A549 (cell line): ENCODE results near the gene NADK2. TPM values are rescaled to one million over a fixed set of nuclear protein-coding genes. Genes with fewer than 3 reads are reported as not detected.
A peak's percentile ranks its signal among the peaks of the same experiment; 100 is the strongest.

Experiments used
- ATAC-seq, 2 experiments: fragments of 200-7000 bp in 1 of 2; fragments of >200 bp in 1 of 2; cut with Nextera tagmentation in 1 of 2; cut with Tn5 transposase in 1 of 2; 3 replicates each; pipeline versions ENCODE4 v1.8.0 to v1.9.1; 2018 to 2020; ENCODE audit warnings: mild to moderate bottlenecking in 1 of 2, moderate library complexity in 1 of 2
- CTCF ChIA-PET: fragments of 300-600 bp; sonication (Branson Sonifier 250); formaldehyde crosslinking; extraction: SDS; loops from one replicate; lab custom pipeline; 2021; ENCODE audit warnings: antibody characterized with exemption, inconsistent platforms; lab: Yijun Ruan, JAX
- POLR2A ChIA-PET: fragments of 350-600 bp; formaldehyde crosslinking; extraction: SDS; loops from one replicate; lab custom pipeline; 2021; ENCODE audit warnings: antibody characterized with exemption, inconsistent platforms; lab: Yijun Ruan, JAX
- DNase-seq, 2 experiments: peaks; one replicate each; pipeline versions ENCODE4 v3.0.0 to v3.0.0-alpha.2; 2011 to 2016; ENCODE audit warnings: low read depth in 1 of 2, low spot score in 1 of 2
- FAIRE-seq: peaks from 2 replicates; lab custom pipeline; 2011; peaks lifted over from hg19 to GRCh38; lab: Jason Lieb, UNC
- H3K27ac ChIP-seq, 2 experiments: fragments of >200 bp; sonication (Bioruptor Twin); formaldehyde crosslinking; 3 replicates each; pipeline ENCODE4 v1.5.1; 2016 to 2017
- H3K4me1 ChIP-seq: fragments of >200 bp; sonication (Bioruptor Twin); formaldehyde crosslinking; 3 replicates; pipeline ENCODE4 v1.6.1; 2016
- H3K4me2 ChIP-seq: fragments of >200 bp; sonication (Bioruptor Twin); formaldehyde crosslinking; 3 replicates; pipeline ENCODE4 v1.6.1; 2016
- H3K4me3 ChIP-seq: fragments of >200 bp; sonication (Bioruptor Twin); formaldehyde crosslinking; 3 replicates; pipeline ENCODE4 v1.5.1; 2016
- H3K9me3 ChIP-seq: fragments of >200 bp; sonication (Bioruptor Twin); formaldehyde crosslinking; 3 replicates; pipeline ENCODE4 v1.6.1; 2016
- ATOH8 ChIP-seq: fragments of 250-450 bp; sonication (Bioruptor Pico); IDR thresholded peaks from 2 replicates; pipeline ENCODE4 v1.5.0; 2020; ENCODE audit warnings: low read depth, mild to moderate bottlenecking, moderate library complexity
- CBX2 ChIP-seq: fragments of 200-600 bp; sonication (generic); IDR thresholded peaks from 2 replicates; pipeline ENCODE4 v1.6.1; 2016; ENCODE audit warnings: low read depth, mild to moderate bottlenecking, borderline replicate concordance
- CHD4 ChIP-seq: fragments of 200-600 bp; sonication (generic); IDR thresholded peaks from 2 replicates; pipeline ENCODE4 v1.6.1; 2016; ENCODE audit warnings: antibody characterized with exemption, mild to moderate bottlenecking, borderline replicate concordance
- CTCF ChIP-seq: fragments of >200 bp; sonication (Bioruptor Twin); formaldehyde crosslinking; IDR thresholded peaks from 3 replicates; pipeline ENCODE4 v1.5.1; 2016
- EHMT2 ChIP-seq: fragments of 200-600 bp; sonication (generic); IDR thresholded peaks from 2 replicates; pipeline ENCODE4 v1.6.1; 2016; ENCODE audit warnings: antibody characterized with exemption, low read depth, mild to moderate bottlenecking, moderate library complexity
- ELK1 ChIP-seq: fragments of 150-350 bp; IDR thresholded peaks from 2 replicates; pipeline ENCODE4 v1.6.1; 2014; ENCODE audit warnings: low read depth, mild to moderate bottlenecking, low read length
- ESRRA ChIP-seq: fragments of 150-350 bp; IDR thresholded peaks from 2 replicates; pipeline ENCODE4 v1.6.1; 2014; ENCODE audit warnings: mild to moderate bottlenecking, low read length, borderline replicate concordance
- FOSB ChIP-seq: fragments of 250-450 bp; sonication (Bioruptor Pico); IDR thresholded peaks from 2 replicates; pipeline ENCODE4 v1.5.0; 2020; ENCODE audit warnings: mild to moderate bottlenecking, moderate library complexity
- FOSL2 ChIP-seq, 2 experiments: fragments of 450-650 bp in 1 of 2; fragments of >200 bp in 1 of 2; sonication (Bioruptor Twin) in 1 of 2; formaldehyde crosslinking; IDR thresholded peaks; 2 replicates each; pipeline versions ENCODE4 v1.5.0 to v1.6.1; 2016 to 2020; ENCODE audit warnings: mild to moderate bottlenecking in 1 of 2, moderate library complexity in 1 of 2
- GATA3 ChIP-seq: IDR thresholded peaks from 2 replicates; pipeline ENCODE4 v1.6.1; 2012; ENCODE audit warnings: borderline replicate concordance
- HMGXB4 ChIP-seq: fragments of 250-450 bp; sonication (Bioruptor Pico); IDR thresholded peaks from 2 replicates; pipeline ENCODE4 v1.5.0; 2021; ENCODE audit warnings: mild to moderate bottlenecking, moderate library complexity, borderline replicate concordance
- KDM1A ChIP-seq: fragments of 200-600 bp; sonication (generic); IDR thresholded peaks from 2 replicates; pipeline ENCODE4 v1.6.1; 2016; ENCODE audit warnings: low read depth, mild to moderate bottlenecking
- MAX ChIP-seq: IDR thresholded peaks from 2 replicates; pipeline ENCODE4 v1.6.1; 2012
- MAZ ChIP-seq: fragments of 150-350 bp; IDR thresholded peaks from 2 replicates; pipeline ENCODE4 v1.6.1; 2014; ENCODE audit warnings: antibody characterized with exemption, low read depth, low read length, borderline replicate concordance
- NR3C1 ChIP-seq: fragments of >200 bp; sonication (Bioruptor Twin); formaldehyde crosslinking; IDR thresholded peaks from 3 replicates; pipeline ENCODE4 v1.6.1; 2017
- POLR2AphosphoS2 ChIP-seq: conservative IDR thresholded peaks from 2 replicates; pipeline ENCODE4 v1.6.1; 2012; ENCODE audit warnings: low read length, improper control_type of control experiment, inconsistent platforms
- RAD21 ChIP-seq, 2 experiments: fragments of >200 bp in 1 of 2; sonication (Bioruptor Twin) in 1 of 2; formaldehyde crosslinking in 1 of 2; IDR thresholded peaks in 1 of 2; conservative IDR thresholded peaks in 1 of 2; 2 replicates in 1 of 2; 3 replicates in 1 of 2; pipeline ENCODE4 v1.6.1; 2012 to 2018; ENCODE audit warnings: inconsistent platforms in 1 of 2
- RFX5 ChIP-seq: fragments of 450-650 bp; IDR thresholded peaks from 2 replicates; pipeline ENCODE4 v1.7.1; 2014; ENCODE audit warnings: antibody characterized with exemption, mild to moderate bottlenecking, moderate library complexity
- RNF2 ChIP-seq: fragments of 200-600 bp; sonication (generic); IDR thresholded peaks from 2 replicates; pipeline ENCODE4 v1.6.1; 2016; ENCODE audit warnings: low read depth, mild to moderate bottlenecking, antibody characterized with exemption, moderate library complexity, borderline replicate concordance
- SMC3 ChIP-seq: fragments of >200 bp; sonication (Bioruptor Twin); formaldehyde crosslinking; IDR thresholded peaks from 3 replicates; pipeline ENCODE4 v1.6.1; 2018; ENCODE audit warnings: inconsistent platforms
- SREBF2 ChIP-seq: fragments of 450-650 bp; IDR thresholded peaks from 2 replicates; pipeline ENCODE4 v1.6.1; 2014; ENCODE audit warnings: mild to moderate bottlenecking, moderate library complexity
- TFCP2L1 ChIP-seq: fragments of 250-450 bp; sonication (Bioruptor Pico); IDR thresholded peaks from 2 replicates; pipeline ENCODE4 v1.5.0; 2021; ENCODE audit warnings: mild to moderate bottlenecking
- USF2 ChIP-seq: fragments of 450-650 bp; IDR thresholded peaks from 2 replicates; pipeline ENCODE4 v1.6.1; 2014; ENCODE audit warnings: antibody characterized with exemption
- WGBS: methylation state at CpG from one replicate; pipeline ENCODE4 v1.1.6; 2017; ENCODE audit errors: missing lambda C conversion rate; 5-methylcytosine and 5-hydroxymethylcytosine counted together
- polyA plus RNA-seq, 4 experiments: library from polyadenylated mRNA; depleted of rRNA in 3 of 4; stranded (reverse); fragments of >200 nt; fragmentation: RNase III in 1 of 4; extraction: RNeasy Plus Mini Kit Qiagen cat#74134 plus additional on column Dnase treatment in 1 of 4; gene quantifications; 2 replicates in 3 of 4; 3 replicates in 1 of 4; pipeline ENCODE4 v1.2.3, GENCODE V29; 2011 to 2017

The NADK2 gene
- polyA plus RNA-seq, 2 of the 4 experiments (the other 2 are of a cell fraction) = 12.6 to 21.9 TPM

GRCh38 chr5:36177715-36178523 is 63.8 kb downstream of the NADK2 start (continued):
- TF ChIP-seq USF2 = no peak
- TF ChIP-seq KDM1A = no peak
- TF ChIP-seq GATA3 = no peak
- TF ChIP-seq CTCF = peak; percentile 65
- TF ChIP-seq CHD4 = no peak
- TF ChIP-seq POLR2AphosphoS2 = no peak
- no peak for TF ChIP-seq TFCP2L1 (CRISPR knock-in tag)
- no peak for TF ChIP-seq NR3C1
- TF ChIP-seq ELK1 = no peak
- TF ChIP-seq FOSL2 (IDR thresholded peaks at IDR 0.05) = no peak
- no peak for TF ChIP-seq FOSL2 (CRISPR knock-in tag; IDR thresholded peaks at IDR 0.05)
- no peak for TF ChIP-seq FOSB

GRCh38 chr5:36177154-36177553 is 64.6 kb downstream of the NADK2 start:
- TF ChIP-seq CBX2 = no peak
- no peak for TF ChIP-seq ELK1
- TF ChIP-seq SMC3 = no peak
- no peak for TF ChIP-seq MAZ
- no peak for TF ChIP-seq MAX
- TF ChIP-seq RFX5 = no peak
- TF ChIP-seq, all 56 proteins: peak for 0
- no peaks in the 10 kb centered on the region for H3K9me3 ChIP-seq
- CTCF ChIA-PET = interaction anchor here (0.6 to 2.5 kb wide), 6 partner anchors 10 to 561 kb away, joined by 3 to 19 read pairs (median 4); partner anchors contain the start of gene NADK2
- WGBS = 55% methylated on average over 2 of the region's 2 CpGs
- no peak for DNase-seq
- no peak overlapping the region for H3K4me3 ChIP-seq
- FAIRE-seq = peak; percentile 23
- no peak overlapping the region for H3K27ac ChIP-seq
- no peaks in the 10 kb centered on the region for H3K4me1 ChIP-seq
- POLR2A ChIA-PET = no interaction called here
- ATAC-seq = no peak
- no peak overlapping the region for H3K4me2 ChIP-seq

GRCh38 chr5:36175043-36175442 is 66.7 kb downstream of the NADK2 start:
- ChIA-PET POLR2A (no interaction called here), CTCF (no interaction called here)
- WGBS = 92% methylated on average over 5 of the region's 5 CpGs
- Histone ChIP-seq H3K4me3 (no peak overlapping the region), H3K4me2 (no peak overlapping the region), H3K27ac (no peak overlapping the region), H3K9me3 (no peaks in the 10 kb centered on the region), H3K4me1 (no peaks in the 10 kb centered on the region)
- FAIRE-seq (no peak), DNase-seq (no peak), ATAC-seq (no peak)
- TF ChIP-seq SMC3 = no peak
- no peak for TF ChIP-seq ATOH8
- TF ChIP-seq RAD21 (conservative IDR thresholded peaks at IDR 0.05 in 1 of 2, IDR thresholded peaks at IDR 0.05 in 1 of 2) = no peak
- TF ChIP-seq RNF2 = no peak
- TF ChIP-seq ELK1 = no peak
- TF ChIP-seq EHMT2 = no peak
- TF ChIP-seq SREBF2 = no peak
- TF ChIP-seq HMGXB4 (CRISPR knock-in tag) = no peak
- no peak for TF ChIP-seq ESRRA
- no peak for TF ChIP-seq CHD4
